Endothelial cell of umbilical vein (primary cell): ENCODE measurements around the gene CFAP97D1. TPM values are rescaled to one million over a fixed set of nuclear protein-coding genes. Genes with fewer than 3 reads are reported as not detected.

Source experiments
- BruUV-seq: library from RNA; stranded (reverse); fragments of 400-500 nt; replicated peaks from 2 replicates; lab custom pipeline; 2021; lab: Mats Ljungman, UMichigan
- CTCF ChIA-PET: fragments of 300-600, 350-600 bp; sonication (Branson Sonifier 250); formaldehyde crosslinking; loops from one replicate; lab custom pipeline; 2021; ENCODE audit warnings: antibody characterized with exemption, inconsistent platforms; lab: Charles Lee
- POLR2A ChIA-PET: fragments of 300-600, 350-600 bp; sonication (Branson Sonifier 250); formaldehyde crosslinking; loops from one replicate; lab custom pipeline; 2021; ENCODE audit warnings: antibody characterized with exemption, inconsistent platforms; lab: Charles Lee
- DNase-seq: peaks from one replicate; pipeline ENCODE4 v3.0.0-alpha.2; 2011; ENCODE audit warnings: low read depth, low spot score
- FAIRE-seq: peaks from 2 replicates; lab custom pipeline; 2011; peaks lifted over from hg19 to GRCh38; lab: Jason Lieb, UNC
- H2AFZ ChIP-seq: 2 replicates; pipeline ENCODE4 v1.6.0; 2012; ENCODE audit warnings: low read depth, low read length, control low read depth, inconsistent platforms
- H3K27ac ChIP-seq: 2 replicates; pipeline ENCODE4 v1.5.1; 2011; ENCODE audit warnings: low read depth, mild to moderate bottlenecking, control low read depth, low read length, moderate library complexity; ENCODE audit not compliant: insufficient read depth
- H3K27me3 ChIP-seq, 2 experiments: 2 replicates each; pipeline versions ENCODE4 v1.6.0 to v1.6.1; 2011; ENCODE audit warnings: low read length in 2 of 2, mixed read lengths in 1 of 2; ENCODE audit not compliant: control insufficient read depth in 2 of 2, insufficient read depth in 2 of 2
- H3K36me3 ChIP-seq, 2 experiments: 2 replicates in 1 of 2; 3 replicates in 1 of 2; pipeline ENCODE4 v1.5.1; 2011; ENCODE audit warnings: low read length in 2 of 2, mild to moderate bottlenecking in 1 of 2, moderate library complexity in 1 of 2; ENCODE audit not compliant: control insufficient read depth in 2 of 2, insufficient read depth in 2 of 2; ENCODE audit errors: extremely low read depth in 1 of 2
- H3K4me1 ChIP-seq: 3 replicates; pipeline ENCODE4 v1.5.1; 2011; ENCODE audit warnings: mild to moderate bottlenecking, low read length; ENCODE audit not compliant: control insufficient read depth, insufficient read depth; ENCODE audit errors: extremely low read depth
- H3K4me2 ChIP-seq: 2 replicates; pipeline ENCODE4 v1.6.1; 2011; ENCODE audit warnings: low read length, control low read depth, mixed read lengths; ENCODE audit not compliant: insufficient read depth
- H3K4me3 ChIP-seq, 3 experiments: fragments of 200-600 bp in 1 of 3; sonication (generic), shearing (Covaris generic) in 1 of 3; replicated peaks in 1 of 3; 2 replicates each; pipeline ENCODE4 v1.5.1; 2011 to 2016; ENCODE audit warnings: control low read depth in 3 of 3, low read length in 3 of 3, mild to moderate bottlenecking in 2 of 3, inconsistent platforms in 1 of 3, low read depth in 1 of 3, moderate library complexity in 1 of 3; ENCODE audit not compliant: insufficient read depth in 1 of 3
- H3K79me2 ChIP-seq: 2 replicates; pipeline ENCODE4 v1.6.0; 2012; ENCODE audit warnings: low read length, inconsistent platforms; ENCODE audit not compliant: control insufficient read depth, insufficient read depth
- H3K9ac ChIP-seq: replicated peaks from 2 replicates; pipeline ENCODE3; 2011; ENCODE audit warnings: low read length, control low read depth; ENCODE audit not compliant: insufficient read depth; ENCODE audit errors: extremely low read depth
- H3K9me1 ChIP-seq: replicated peaks from 3 replicates; pipeline ENCODE4 v1.6.0; 2011; ENCODE audit warnings: mild to moderate bottlenecking, low read length; ENCODE audit not compliant: control insufficient read depth, insufficient read depth; ENCODE audit errors: extremely low read depth
- H3K9me3 ChIP-seq: replicated peaks from 2 replicates; pipeline ENCODE4 v1.5.1; 2012; ENCODE audit warnings: low read length, inconsistent platforms; ENCODE audit not compliant: control insufficient read depth, insufficient read depth
- H4K20me1 ChIP-seq: replicated peaks from 2 replicates; pipeline ENCODE3; 2011; ENCODE audit warnings: mild to moderate bottlenecking, low read length; ENCODE audit not compliant: control insufficient read depth, insufficient read depth; ENCODE audit errors: extremely low read depth
- EZH2 ChIP-seq: IDR thresholded peaks from 2 replicates; pipeline ENCODE4 v1.6.1; 2012; ENCODE audit warnings: borderline replicate concordance, low read depth, mild to moderate bottlenecking, moderate library complexity, low read length, inconsistent platforms; ENCODE audit not compliant: severe bottlenecking
- FOS ChIP-seq: IDR thresholded peaks from 2 replicates; pipeline ENCODE4 v1.6.1; 2011; ENCODE audit warnings: mild to moderate bottlenecking, low read length, moderate library complexity, borderline replicate concordance; ENCODE audit not compliant: insufficient read depth
- GATA2 ChIP-seq: IDR thresholded peaks from 2 replicates; pipeline ENCODE4 v1.7.0; 2011; ENCODE audit warnings: low read depth, mild to moderate bottlenecking, moderate library complexity, mixed read lengths, low read length; ENCODE audit not compliant: insufficient read length, insufficient read depth
- JUN ChIP-seq: IDR thresholded peaks from 2 replicates; pipeline ENCODE4 v1.6.1; 2011; ENCODE audit warnings: borderline replicate concordance, low read depth; ENCODE audit not compliant: insufficient read length, insufficient read depth
- MYC ChIP-seq: IDR thresholded peaks from one replicate; pipeline ENCODE4 v1.6.1; 2011; ENCODE audit warnings: mild to moderate bottlenecking, low read depth, low read length
- POLR2A ChIP-seq: IDR thresholded peaks from 2 replicates; pipeline ENCODE4 v1.6.1; 2012; ENCODE audit warnings: low read depth, mild to moderate bottlenecking, control low read depth, low read length
- POLR2AphosphoS5 ChIP-seq: IDR thresholded peaks from 2 replicates; pipeline ENCODE4 v1.6.1; 2012; ENCODE audit warnings: low read depth, mild to moderate bottlenecking, control low read depth, low read length, moderate library complexity; ENCODE audit not compliant: insufficient read depth
- dilution Hi-C: fragments of 300-500 bp; cut with MboI; formaldehyde crosslinking; loops from one replicate; pipeline ENCODE4 v1.15.0; 2019; ENCODE audit warnings: low sequenced_read_pairs; ENCODE audit not compliant: extremely low pct_ligation_motif_present
- intact Hi-C: fragments of 100-400 bp; cut with micrococcal nuclease; formaldehyde crosslinking; loops from one replicate; pipeline ENCODE4 v1.10.0; 2022
- polyA plus RNA-seq, 4 experiments: library from polyadenylated mRNA; depleted of rRNA in 3 of 4; stranded (reverse) in 3 of 4; unstranded in 1 of 4; fragments of >200 nt; gene quantifications; 2 replicates each; pipeline versions ENCODE4 v1.2.1 to v1.2.3, GENCODE V29; 2011 to 2012; ENCODE audit warnings: missing spikeins in 1 of 4
- total RNA-seq: library from RNA; stranded (reverse); gene quantifications from 2 replicates; pipeline ENCODE4 v1.2.3, GENCODE V29; 2021
- TF ChIP-seq, protein P1 (sequence below), 2 donors: IDR thresholded peaks; 1 replicate in 1 of 2; 2 replicates in 1 of 2; pipeline ENCODE4 v1.5.1; 2011; ENCODE audit warnings: low read length in 2 of 2, mild to moderate bottlenecking in 2 of 2, moderate library complexity in 2 of 2, control low read depth in 1 of 2, inconsistent platforms in 1 of 2, low read depth in 1 of 2; ENCODE audit not compliant: insufficient read depth in 1 of 2; ENCODE audit errors: extremely low read depth in 1 of 2
- TF ChIP-seq, protein P2 (sequence below): IDR thresholded peaks from 2 replicates; pipeline ENCODE4 v1.6.1; 2011; ENCODE audit not compliant: insufficient read depth, insufficient read length

CFAP97D1 gene
- total and polyA plus RNA-seq, 2 donors (not counting 3 experiments of a cell fraction or from before 2014, with no cell fraction given): not detected

DNA sequence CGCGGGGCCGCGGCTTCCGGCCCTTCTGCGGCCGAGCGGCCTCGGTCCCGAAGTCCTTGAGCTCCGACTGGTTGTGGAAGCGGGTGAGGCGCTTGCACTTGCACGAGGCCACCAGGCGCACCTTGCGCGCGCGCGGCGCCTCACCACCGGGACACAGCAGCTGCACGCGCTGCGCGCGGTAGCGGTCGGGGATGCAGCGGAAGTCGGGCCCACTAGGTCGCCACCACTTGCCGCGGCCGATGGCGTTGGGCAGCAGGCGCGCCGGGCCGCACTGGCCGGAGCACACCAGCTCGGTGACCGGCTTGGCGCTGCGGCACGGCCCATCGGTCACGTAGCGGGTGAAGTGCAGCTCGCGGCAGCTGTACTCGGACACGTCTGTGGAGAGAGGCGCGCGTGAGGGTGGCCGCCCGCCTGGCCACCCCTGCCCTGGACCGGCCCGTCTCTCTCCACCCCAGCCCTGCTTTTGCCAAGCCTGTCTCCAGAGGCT lies 24.8 kb upstream of the CFAP97D1 start:
- Histone ChIP-seq H3K9ac (no peak overlapping the region), H3K27ac (no peak overlapping the region), H3K36me3 (no peaks in the 10 kb centered on the region), H3K4me2 (no peak overlapping the region), H3K9me1 (no peaks in the 10 kb centered on the region), H3K79me2 (no peaks in the 10 kb centered on the region), H3K27me3 (peaks cover 8 to 20% of the 10 kb centered on the region in 2 experiments), H3K9me3 (no peaks in the 10 kb centered on the region), H2AFZ (peak overlapping the region; percentile 36), H3K4me1 (peaks cover 3% of the 10 kb centered on the region), H3K4me3 (peak overlapping the region in 1 of 3 experiments; percentile 20), H4K20me1 (no peaks in the 10 kb centered on the region)
- intact Hi-C loops: no loop called here
- dilution Hi-C loops: no loop called here
- DNase-seq (no peak), FAIRE-seq (peak; percentile 72)
- TF ChIP-seq GATA2: no peak
- TF ChIP-seq, protein P1, sequence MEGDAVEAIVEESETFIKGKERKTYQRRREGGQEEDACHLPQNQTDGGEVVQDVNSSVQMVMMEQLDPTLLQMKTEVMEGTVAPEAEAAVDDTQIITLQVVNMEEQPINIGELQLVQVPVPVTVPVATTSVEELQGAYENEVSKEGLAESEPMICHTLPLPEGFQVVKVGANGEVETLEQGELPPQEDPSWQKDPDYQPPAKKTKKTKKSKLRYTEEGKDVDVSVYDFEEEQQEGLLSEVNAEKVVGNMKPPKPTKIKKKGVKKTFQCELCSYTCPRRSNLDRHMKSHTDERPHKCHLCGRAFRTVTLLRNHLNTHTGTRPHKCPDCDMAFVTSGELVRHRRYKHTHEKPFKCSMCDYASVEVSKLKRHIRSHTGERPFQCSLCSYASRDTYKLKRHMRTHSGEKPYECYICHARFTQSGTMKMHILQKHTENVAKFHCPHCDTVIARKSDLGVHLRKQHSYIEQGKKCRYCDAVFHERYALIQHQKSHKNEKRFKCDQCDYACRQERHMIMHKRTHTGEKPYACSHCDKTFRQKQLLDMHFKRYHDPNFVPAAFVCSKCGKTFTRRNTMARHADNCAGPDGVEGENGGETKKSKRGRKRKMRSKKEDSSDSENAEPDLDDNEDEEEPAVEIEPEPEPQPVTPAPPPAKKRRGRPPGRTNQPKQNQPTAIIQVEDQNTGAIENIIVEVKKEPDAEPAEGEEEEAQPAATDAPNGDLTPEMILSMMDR (IDR thresholded peaks at IDR 0.05; ENCODE audit: extremely low read depth in 1 of 2, insufficient read depth in 1 of 2, low read depth in 1 of 2, low read length in 2 of 2): peak in 1 of 2 donors; percentile 8
- TF ChIP-seq JUN: no peak
- no TSS peak for BruUV-seq
- ChIA-PET CTCF (interaction anchor here (1.2 to 9.4 kb wide), 6 partner anchors 11 to 82 kb away, joined by 3 to 414 read pairs (median 9); no protein-coding TSS in a partner anchor), POLR2A (no interaction called here)

GRCh38 chr17:43756201-43756600 lies 24.0 kb upstream of the CFAP97D1 start:
- no peaks in the 10 kb centered on the region for H4K20me1 ChIP-seq
- no peak for FAIRE-seq
- TF ChIP-seq, protein P1 (IDR thresholded peaks at IDR 0.05; ENCODE audit: extremely low read depth in 1 of 2, insufficient read depth in 1 of 2, low read depth in 1 of 2, low read length in 2 of 2): no peak
- no peak for TF ChIP-seq FOS
- no peak for TF ChIP-seq POLR2AphosphoS5
- no peak for TF ChIP-seq POLR2A
- no peak for TF ChIP-seq JUN
- TF ChIP-seq GATA2: no peak
- TF ChIP-seq EZH2: no peak
- no peak for TF ChIP-seq MYC
- TF ChIP-seq, protein P2, sequence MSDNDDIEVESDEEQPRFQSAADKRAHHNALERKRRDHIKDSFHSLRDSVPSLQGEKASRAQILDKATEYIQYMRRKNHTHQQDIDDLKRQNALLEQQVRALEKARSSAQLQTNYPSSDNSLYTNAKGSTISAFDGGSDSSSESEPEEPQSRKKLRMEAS: no peak
- no peak overlapping the region for H3K4me2 ChIP-seq
- no peak for DNase-seq
- POLR2A ChIA-PET: no interaction called here
- CTCF ChIA-PET: interaction anchor here (1.4 to 9.4 kb wide), 7 partner anchors 10 to 82 kb away, joined by 4 to 414 read pairs (median 7); no protein-coding TSS in a partner anchor
- H3K4me1 ChIP-seq: peaks cover 3% of the 10 kb centered on the region
- no peaks in the 10 kb centered on the region for H3K79me2 ChIP-seq
- no TSS peak for BruUV-seq
- H3K9ac ChIP-seq: no peak overlapping the region
- no peaks in the 10 kb centered on the region for H3K9me1 ChIP-seq
- dilution Hi-C loops (no loop called here), intact Hi-C loops (no loop called here)
- no peaks in the 10 kb centered on the region for H3K36me3 ChIP-seq
- peaks cover 8 to 17% of the 10 kb centered on the region in 2 experiments for H3K27me3 ChIP-seq
- H3K4me3 ChIP-seq: no peak overlapping the region
- H2AFZ ChIP-seq: no peak overlapping the region
- no peak overlapping the region for H3K27ac ChIP-seq
- no peaks in the 10 kb centered on the region for H3K9me3 ChIP-seq
